IMR-90 (cell line): ENCODE data around the gene TPCN1. TPM values are rescaled to one million over a fixed set of nuclear protein-coding genes. Genes with fewer than 3 reads are reported as not detected.

Experiments used
- ATAC-seq: fragments of 200-7000 bp; cut with Tn5 transposase; 2 replicates; pipeline ENCODE4 v1.9.1; 2020; ENCODE audit warnings: low read depth, mild to moderate bottlenecking, moderate library complexity
- BruUV-seq: library from RNA; stranded (reverse); fragments of 400-500 nt; replicated peaks from 2 replicates; lab custom pipeline; 2021; lab: Mats Ljungman, UMichigan
- CTCF ChIA-PET: fragments of 300-600 bp; formaldehyde crosslinking; extraction: SDS; loops from one replicate; lab custom pipeline; 2021; ENCODE audit warnings: antibody characterized with exemption; lab: Yijun Ruan, JAX
- POLR2A ChIA-PET: fragments of 300-600 bp; sonication (Branson Sonifier 250); formaldehyde crosslinking; loops from one replicate; lab custom pipeline; 2022; ENCODE audit warnings: antibody characterized with exemption; ENCODE audit not compliant: unreplicated experiment; lab: Charles Lee
- DNase-seq: peaks from one replicate; pipeline ENCODE4 v3.0.0; 2013
- H2AFZ ChIP-seq: replicated peaks from 2 replicates; pipeline ENCODE3; 2013; ENCODE audit warnings: low read length, mild to moderate bottlenecking; ENCODE audit not compliant: poor library complexity
- H2AK5ac ChIP-seq: 2 replicates; pipeline ENCODE4 v1.6.1; 2013; ENCODE audit warnings: low read depth, low read length, inconsistent platforms
- H2AK9ac ChIP-seq: replicated peaks from 2 replicates; pipeline ENCODE3; 2013; ENCODE audit warnings: mild to moderate bottlenecking, low read depth, low read length, moderate library complexity; ENCODE audit not compliant: poor library complexity
- H2BK120ac ChIP-seq: 2 replicates; pipeline ENCODE4 v1.6.1; 2013; ENCODE audit warnings: low read depth, low read length, inconsistent platforms
- H2BK15ac ChIP-seq: 3 replicates; pipeline ENCODE4 v1.6.1; 2013; ENCODE audit warnings: low read depth, low read length, inconsistent platforms
- H2BK20ac ChIP-seq: 2 replicates; pipeline ENCODE4 v1.6.1; 2013; ENCODE audit warnings: low read depth, mild to moderate bottlenecking, inconsistent platforms, low read length, moderate library complexity
- H2BK5ac ChIP-seq: 2 replicates; pipeline ENCODE4 v1.6.1; 2013; ENCODE audit warnings: mild to moderate bottlenecking, low read depth, low read length, inconsistent platforms; ENCODE audit not compliant: poor library complexity, severe bottlenecking
- H3K14ac ChIP-seq: replicated peaks from 2 replicates; pipeline ENCODE4 v1.6.1; 2013; ENCODE audit warnings: low read depth, low read length, inconsistent platforms
- H3K18ac ChIP-seq: 2 replicates; pipeline ENCODE4 v1.6.1; 2013; ENCODE audit warnings: low read depth, low read length, control low read depth
- H3K23ac ChIP-seq: 2 replicates; pipeline ENCODE4 v1.6.1; 2013; ENCODE audit warnings: low read depth, low read length, inconsistent platforms
- H3K27ac ChIP-seq: 2 replicates; pipeline ENCODE4 v1.5.1; 2013; ENCODE audit warnings: mild to moderate bottlenecking, control low read depth, low read length; ENCODE audit not compliant: insufficient read depth
- H3K27me3 ChIP-seq: 2 replicates; pipeline ENCODE4 v1.6.1; 2013; ENCODE audit warnings: low read length; ENCODE audit not compliant: control insufficient read depth, insufficient read depth
- H3K36me3 ChIP-seq: 2 replicates; pipeline ENCODE4 v1.6.1; 2013; ENCODE audit warnings: low read length, mixed read lengths; ENCODE audit not compliant: control insufficient read depth, insufficient read depth
- H3K4ac ChIP-seq: 2 replicates; pipeline ENCODE4 v1.6.1; 2013; ENCODE audit warnings: low read depth, low read length, inconsistent platforms
- H3K4me1 ChIP-seq: 2 replicates; pipeline ENCODE4 v1.6.1; 2013; ENCODE audit warnings: low read length, mixed read lengths; ENCODE audit not compliant: control insufficient read depth, insufficient read depth
- H3K4me2 ChIP-seq: 2 replicates; pipeline ENCODE4 v1.6.1; 2013; ENCODE audit warnings: low read depth, mild to moderate bottlenecking, control low read depth, low read length, moderate library complexity
- H3K4me3 ChIP-seq: 2 replicates; pipeline ENCODE4 v1.5.1; 2013; ENCODE audit warnings: low read depth, mild to moderate bottlenecking, control low read depth, low read length, moderate library complexity; ENCODE audit not compliant: insufficient read depth
- H3K56ac ChIP-seq: 2 replicates; pipeline ENCODE4 v1.6.1; 2013; ENCODE audit warnings: low read length, inconsistent platforms; ENCODE audit not compliant: insufficient read depth; ENCODE audit errors: extremely low read depth
- H3K79me1 ChIP-seq, 2 experiments: 2 replicates each; pipeline ENCODE4 v1.6.1; 2013; ENCODE audit warnings: low read length in 2 of 2, inconsistent platforms in 1 of 2, low read depth in 1 of 2
- H3K9ac ChIP-seq: 2 replicates; pipeline ENCODE4 v1.6.1; 2013; ENCODE audit warnings: low read depth, low read length, control low read depth
- H3K9me1 ChIP-seq: 2 replicates; pipeline ENCODE4 v1.6.1; 2013; ENCODE audit warnings: low read length, inconsistent platforms; ENCODE audit not compliant: insufficient read depth
- H3K9me3 ChIP-seq: 2 replicates; pipeline ENCODE4 v1.6.1; 2013; ENCODE audit warnings: low read length; ENCODE audit not compliant: control insufficient read depth, insufficient read depth
- H4K20me1 ChIP-seq: 2 replicates; pipeline ENCODE4 v1.6.1; 2013; ENCODE audit warnings: low read length, inconsistent platforms; ENCODE audit not compliant: insufficient read depth
- H4K5ac ChIP-seq: 2 replicates; pipeline ENCODE4 v1.6.1; 2013; ENCODE audit warnings: mild to moderate bottlenecking, low read depth, low read length, control low read depth
- H4K8ac ChIP-seq, 2 experiments: 2 replicates each; pipeline ENCODE4 v1.6.1; 2013; ENCODE audit warnings: low read depth in 2 of 2, low read length in 2 of 2, control low read depth in 1 of 2, inconsistent platforms in 1 of 2
- H4K91ac ChIP-seq: 2 replicates; pipeline ENCODE4 v1.6.1; 2013; ENCODE audit warnings: low read depth, low read length, inconsistent platforms; ENCODE audit not compliant: insufficient read depth
- BHLHE40 ChIP-seq: fragments of 150-350 bp; IDR thresholded peaks from 2 replicates; pipeline ENCODE4 v1.6.1; 2016; ENCODE audit warnings: mild to moderate bottlenecking, low read depth, low read length
- CEBPB ChIP-seq: IDR thresholded peaks from 2 replicates; pipeline ENCODE4 v1.6.1; 2012; ENCODE audit warnings: low read depth, low read length, improper control_type of control experiment
- CHD1 ChIP-seq: IDR thresholded peaks from 2 replicates; pipeline ENCODE4 v1.6.1; 2012; ENCODE audit warnings: low read depth, low read length, improper control_type of control experiment
- FOS ChIP-seq: fragments of 150-350 bp; IDR thresholded peaks from 2 replicates; pipeline ENCODE4 v1.6.1; 2016; ENCODE audit warnings: low read depth, low read length
- MAFK ChIP-seq: IDR thresholded peaks from 2 replicates; pipeline ENCODE4 v1.6.1; 2012; ENCODE audit warnings: low read depth, low read length, improper control_type of control experiment
- MAZ ChIP-seq: IDR thresholded peaks from 2 replicates; pipeline ENCODE4 v1.6.1; 2012; ENCODE audit warnings: low read depth, mild to moderate bottlenecking, low read length, improper control_type of control experiment, moderate library complexity, borderline replicate concordance
- MXI1 ChIP-seq: IDR thresholded peaks from 2 replicates; pipeline ENCODE4 v1.6.1; 2012; ENCODE audit warnings: low read depth, mild to moderate bottlenecking, low read length, moderate library complexity, borderline replicate concordance
- RAD21 ChIP-seq: IDR thresholded peaks from 2 replicates; pipeline ENCODE4 v1.6.1; 2012; ENCODE audit warnings: low read length, improper control_type of control experiment
- RCOR1 ChIP-seq: IDR thresholded peaks from 2 replicates; pipeline ENCODE4 v1.6.1; 2012; ENCODE audit warnings: mild to moderate bottlenecking, low read length, improper control_type of control experiment; ENCODE audit not compliant: insufficient replicate concordance
- RFX5 ChIP-seq: IDR thresholded peaks from 2 replicates; pipeline ENCODE4 v1.8.0; 2012; ENCODE audit warnings: low read depth, mild to moderate bottlenecking, low read length, moderate library complexity
- SMC3 ChIP-seq: fragments of 150-350 bp; IDR thresholded peaks from 2 replicates; pipeline ENCODE4 v1.6.1; 2016; ENCODE audit warnings: low read depth, mild to moderate bottlenecking, antibody characterized with exemption, low read length, moderate library complexity
- WGBS, 2 experiments: methylation state at CpG; one replicate each; pipeline versions ENCODE4 v1.1.5 to v1.1.7; 2013; ENCODE audit warnings: missing lambda C conversion rate in 2 of 2; ENCODE audit not compliant: insufficient read length in 1 of 2; ENCODE audit errors: extremely low coverage in 2 of 2; 5-methylcytosine and 5-hydroxymethylcytosine counted together
- dilution Hi-C: fragments of 300-500 bp; cut with HindIII; formaldehyde crosslinking; loops from one replicate; pipeline ENCODE4 v1.14.3; 2018; ENCODE audit warnings: low sequenced_read_pairs; ENCODE audit not compliant: unreplicated experiment
- in situ Hi-C: fragments of 300-500 bp; cut with MboI; formaldehyde crosslinking; loops from 3 replicates; pipeline ENCODE4 v1.14.3; 2019; ENCODE audit warnings: low sequenced_read_pairs, inconsistent platforms, mixed read lengths
- intact Hi-C: fragments of 100-400 bp; cut with micrococcal nuclease; formaldehyde crosslinking; loops from 2 replicates; pipeline ENCODE4 v1.10.0; 2022
- polyA plus RNA-seq, 3 experiments: library from polyadenylated mRNA; depleted of rRNA; stranded (reverse); fragments of >200 nt; gene quantifications; 2 replicates each; pipeline ENCODE4 v1.2.3, GENCODE V29; 2012; ENCODE audit warnings: low replicate concordance in 1 of 3
- total RNA-seq: library from RNA; depleted of rRNA; stranded (reverse); fragments of >200 nt; gene quantifications from 2 replicates; pipeline ENCODE4 v1.2.3, GENCODE V29; 2012
- TF ChIP-seq, protein P1 (sequence below): fragments of 150-350 bp; IDR thresholded peaks from 2 replicates; pipeline ENCODE4 v1.6.1; 2016; ENCODE audit warnings: low read depth, mild to moderate bottlenecking, low read length, moderate library complexity, borderline replicate concordance
- TF ChIP-seq, protein P2 (sequence below): conservative IDR thresholded peaks from 2 replicates; pipeline ENCODE4 v1.5.1; 2012; ENCODE audit warnings: mild to moderate bottlenecking, low read depth, low read length, improper control_type of control experiment

TPCN1 gene
- total and polyA plus RNA-seq, 2 of the 4 experiments (the other 2 are of a cell fraction): 2.0 to 13.2 TPM

- TF ChIP-seq CHD1: no peak
- TF ChIP-seq RCOR1: no peak
- TF ChIP-seq MXI1: no peak
- TF ChIP-seq MAFK: no peak
- TF ChIP-seq SMC3: no peak
- TF ChIP-seq, protein P1, sequence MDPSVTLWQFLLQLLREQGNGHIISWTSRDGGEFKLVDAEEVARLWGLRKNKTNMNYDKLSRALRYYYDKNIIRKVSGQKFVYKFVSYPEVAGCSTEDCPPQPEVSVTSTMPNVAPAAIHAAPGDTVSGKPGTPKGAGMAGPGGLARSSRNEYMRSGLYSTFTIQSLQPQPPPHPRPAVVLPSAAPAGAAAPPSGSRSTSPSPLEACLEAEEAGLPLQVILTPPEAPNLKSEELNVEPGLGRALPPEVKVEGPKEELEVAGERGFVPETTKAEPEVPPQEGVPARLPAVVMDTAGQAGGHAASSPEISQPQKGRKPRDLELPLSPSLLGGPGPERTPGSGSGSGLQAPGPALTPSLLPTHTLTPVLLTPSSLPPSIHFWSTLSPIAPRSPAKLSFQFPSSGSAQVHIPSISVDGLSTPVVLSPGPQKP: no peak
- TF ChIP-seq CEBPB: no peak
- no peak for TF ChIP-seq RAD21
- no peak for TF ChIP-seq RFX5
- TF ChIP-seq, protein P2, sequence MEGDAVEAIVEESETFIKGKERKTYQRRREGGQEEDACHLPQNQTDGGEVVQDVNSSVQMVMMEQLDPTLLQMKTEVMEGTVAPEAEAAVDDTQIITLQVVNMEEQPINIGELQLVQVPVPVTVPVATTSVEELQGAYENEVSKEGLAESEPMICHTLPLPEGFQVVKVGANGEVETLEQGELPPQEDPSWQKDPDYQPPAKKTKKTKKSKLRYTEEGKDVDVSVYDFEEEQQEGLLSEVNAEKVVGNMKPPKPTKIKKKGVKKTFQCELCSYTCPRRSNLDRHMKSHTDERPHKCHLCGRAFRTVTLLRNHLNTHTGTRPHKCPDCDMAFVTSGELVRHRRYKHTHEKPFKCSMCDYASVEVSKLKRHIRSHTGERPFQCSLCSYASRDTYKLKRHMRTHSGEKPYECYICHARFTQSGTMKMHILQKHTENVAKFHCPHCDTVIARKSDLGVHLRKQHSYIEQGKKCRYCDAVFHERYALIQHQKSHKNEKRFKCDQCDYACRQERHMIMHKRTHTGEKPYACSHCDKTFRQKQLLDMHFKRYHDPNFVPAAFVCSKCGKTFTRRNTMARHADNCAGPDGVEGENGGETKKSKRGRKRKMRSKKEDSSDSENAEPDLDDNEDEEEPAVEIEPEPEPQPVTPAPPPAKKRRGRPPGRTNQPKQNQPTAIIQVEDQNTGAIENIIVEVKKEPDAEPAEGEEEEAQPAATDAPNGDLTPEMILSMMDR: no peak
- no peak for TF ChIP-seq MAZ
- TF ChIP-seq BHLHE40: no peak
- no peak for TF ChIP-seq FOS
- no peaks in the 10 kb centered on the region for H3K27me3 ChIP-seq
- H3K36me3 ChIP-seq: peaks cover 1% of the 10 kb centered on the region; the same call in 1 of the 2 replicates
- H3K23ac ChIP-seq: no peak overlapping the region
- WGBS, 2 experiments: 90% methylated on average over 9 of the region's 22 CpGs; no CpG with 5 or more reads in 1 of the 2 experiments
- peaks cover 15% of the 10 kb centered on the region; the same call in 1 of the 2 replicates for H3K9me1 ChIP-seq
- no peaks in the 10 kb centered on the region; the same call in 1 of the 2 replicates for H4K20me1 ChIP-seq
- peaks cover under 1% of the 10 kb centered on the region; the same call in 1 of the 2 replicates for H3K9me3 ChIP-seq
- no peak overlapping the region for H2BK5ac ChIP-seq
- ChIA-PET POLR2A (no interaction called here), CTCF (no interaction called here)
- H3K9ac ChIP-seq: no peak overlapping the region
- no peak overlapping the region for H4K91ac ChIP-seq
- H3K4me1 ChIP-seq: peaks cover 17% of the 10 kb centered on the region
- H3K4me3 ChIP-seq: no peak overlapping the region
- intact Hi-C loops (no loop called here), in situ Hi-C loops (no loop called here), dilution Hi-C loops (no loop called here)
- no peak overlapping the region for H2AFZ ChIP-seq
- H2BK20ac ChIP-seq: no peak overlapping the region
- H3K14ac ChIP-seq: no peak overlapping the region
- BruUV-seq: no TSS peak
- H3K79me1 ChIP-seq: peaks cover 0 to 18% of the 10 kb centered on the region in 2 experiments; a peak in 2 of 4 replicates
- H3K18ac ChIP-seq: no peak overlapping the region
- no peak overlapping the region for H4K8ac ChIP-seq
- no peak overlapping the region for H3K4ac ChIP-seq
- no peak overlapping the region for H2AK9ac ChIP-seq
- DNase-seq (no peak), ATAC-seq (no peak)
- H4K5ac ChIP-seq: no peak overlapping the region
- no peak overlapping the region for H2BK15ac ChIP-seq
- peak overlapping the region; percentile 50; the same call in 1 of the 2 replicates for H2AK5ac ChIP-seq
- H3K4me2 ChIP-seq: no peak overlapping the region
- H3K27ac ChIP-seq: no peak overlapping the region
- H2BK120ac ChIP-seq: no peak overlapping the region
- H3K56ac ChIP-seq: no peak overlapping the region
Measured at GRCh38 chr12:113248051-113248825, 27.0 kb downstream of the TPCN1 start.
